Measurements from ENCODE around the gene DHRS7B.
"Not testable (repeated sequence)": the region's sequence is repeated elsewhere in the genome, so short reads cannot be mapped to it uniquely, and the experiment has no call there.

The DHRS7B gene

DNA sequence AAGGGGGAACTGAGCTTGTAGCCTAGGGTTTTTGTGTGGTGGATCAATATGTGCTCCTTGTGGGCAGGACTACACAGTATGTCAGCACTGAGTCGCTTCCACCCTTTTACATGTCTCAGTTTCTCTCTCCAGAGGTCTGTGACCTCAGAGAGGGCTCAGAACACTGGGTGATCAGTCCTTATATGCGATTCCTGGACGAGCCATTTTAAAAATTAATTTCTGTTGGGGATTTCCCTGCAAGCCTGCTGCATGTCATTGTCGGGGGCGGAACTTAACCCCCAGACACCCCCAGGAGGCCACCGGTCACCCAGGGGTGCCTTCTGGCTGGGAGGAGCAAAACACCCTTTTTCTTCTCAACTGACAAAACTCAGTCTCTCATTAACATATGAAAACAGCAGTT, 14.1 kb downstream of the DHRS7B start:
- no peak overlapping the region for H3K4me3 ChIP-seq (ENCODE audit: severe bottlenecking)
- no peaks in the 10 kb centered on the region for H3K27me3 ChIP-seq (ENCODE audit: insufficient read depth, poor library complexity, severe bottlenecking)
- H3K27ac ChIP-seq (ENCODE audit: poor library complexity, severe bottlenecking), result no peak overlapping the region
- peaks cover 11% of the 10 kb centered on the region for H3K9me3 ChIP-seq (ENCODE audit: severe bottlenecking)
- TF ChIP-seq, protein P1, sequence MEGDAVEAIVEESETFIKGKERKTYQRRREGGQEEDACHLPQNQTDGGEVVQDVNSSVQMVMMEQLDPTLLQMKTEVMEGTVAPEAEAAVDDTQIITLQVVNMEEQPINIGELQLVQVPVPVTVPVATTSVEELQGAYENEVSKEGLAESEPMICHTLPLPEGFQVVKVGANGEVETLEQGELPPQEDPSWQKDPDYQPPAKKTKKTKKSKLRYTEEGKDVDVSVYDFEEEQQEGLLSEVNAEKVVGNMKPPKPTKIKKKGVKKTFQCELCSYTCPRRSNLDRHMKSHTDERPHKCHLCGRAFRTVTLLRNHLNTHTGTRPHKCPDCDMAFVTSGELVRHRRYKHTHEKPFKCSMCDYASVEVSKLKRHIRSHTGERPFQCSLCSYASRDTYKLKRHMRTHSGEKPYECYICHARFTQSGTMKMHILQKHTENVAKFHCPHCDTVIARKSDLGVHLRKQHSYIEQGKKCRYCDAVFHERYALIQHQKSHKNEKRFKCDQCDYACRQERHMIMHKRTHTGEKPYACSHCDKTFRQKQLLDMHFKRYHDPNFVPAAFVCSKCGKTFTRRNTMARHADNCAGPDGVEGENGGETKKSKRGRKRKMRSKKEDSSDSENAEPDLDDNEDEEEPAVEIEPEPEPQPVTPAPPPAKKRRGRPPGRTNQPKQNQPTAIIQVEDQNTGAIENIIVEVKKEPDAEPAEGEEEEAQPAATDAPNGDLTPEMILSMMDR (IDR thresholded peaks at IDR 0.05; ENCODE audit: poor library complexity, severe bottlenecking), result no peak
- DNase-seq (ENCODE audit: low spot score) (no peak), ATAC-seq (ENCODE audit: low read depth) (no peak)
- H3K4me1 ChIP-seq (ENCODE audit: insufficient read depth, poor library complexity, severe bottlenecking), result no peaks in the 10 kb centered on the region
- H3K36me3 ChIP-seq (ENCODE audit: low read depth), result peaks cover 8% of the 10 kb centered on the region

DNA sequence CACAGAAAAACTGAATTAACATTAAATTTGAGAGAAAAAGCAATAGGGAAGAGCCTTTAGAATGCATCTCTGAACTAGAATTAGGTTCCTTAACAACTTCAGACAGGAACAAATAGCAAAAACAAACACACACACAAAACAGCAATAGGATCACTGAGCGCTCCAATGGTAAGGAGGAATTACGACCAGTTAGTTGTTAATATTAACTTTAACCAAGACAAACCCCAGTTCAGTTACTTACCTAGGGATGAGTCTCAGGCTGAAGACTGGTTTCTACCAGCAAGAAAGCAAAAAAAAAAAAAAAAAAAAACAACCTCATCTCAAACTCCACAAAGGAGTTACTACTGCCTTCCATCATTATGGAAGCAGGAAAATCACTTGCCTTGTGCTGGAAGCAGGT, 14.6 kb downstream of the DHRS7B start:
- no peaks in the 10 kb centered on the region for H3K4me1 ChIP-seq (ENCODE audit: insufficient read depth, poor library complexity, severe bottlenecking)
- TF ChIP-seq, protein P1 (IDR thresholded peaks at IDR 0.05; ENCODE audit: poor library complexity, severe bottlenecking), result no peak
- no peak overlapping the region for H3K27ac ChIP-seq (ENCODE audit: poor library complexity, severe bottlenecking)

DNA sequence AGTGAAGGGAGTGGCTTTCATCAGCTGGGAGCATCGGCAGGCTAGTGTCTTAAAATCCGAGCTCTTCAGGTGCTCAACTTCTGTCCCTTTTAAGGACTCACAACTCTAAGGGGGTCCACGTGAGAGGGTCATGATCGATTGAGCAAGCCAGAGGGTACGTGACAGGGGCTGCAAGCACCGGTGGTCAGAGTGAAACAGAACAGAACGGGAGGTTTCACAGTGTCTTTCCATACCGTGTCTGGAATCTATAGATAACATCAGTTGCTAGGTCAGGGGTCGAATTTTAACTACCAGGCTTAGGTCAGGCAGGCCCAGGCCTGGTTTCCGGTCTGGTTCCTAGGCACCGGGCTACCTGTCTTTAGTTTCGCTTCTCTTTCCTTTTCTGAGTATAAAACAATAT, 15.3 kb downstream of the DHRS7B start:
- H3K27ac ChIP-seq (ENCODE audit: poor library complexity, severe bottlenecking); H3K36me3 ChIP-seq (ENCODE audit: low read depth); H3K4me3 ChIP-seq (ENCODE audit: severe bottlenecking); ATAC-seq (ENCODE audit: low read depth); DNase-seq (ENCODE audit: low spot score); H3K4me1 ChIP-seq (ENCODE audit: insufficient read depth, poor library complexity, severe bottlenecking); H3K27me3 ChIP-seq (ENCODE audit: insufficient read depth, poor library complexity, severe bottlenecking); H3K9me3 ChIP-seq (ENCODE audit: severe bottlenecking): not testable (repeated sequence)

More for the DNA sequence above, 14.6 kb downstream of the DHRS7B start:
- no peak overlapping the region for H3K4me3 ChIP-seq (ENCODE audit: severe bottlenecking)
- ATAC-seq (ENCODE audit: low read depth) (no peak), DNase-seq (ENCODE audit: low spot score) (no peak)
- H3K36me3 ChIP-seq (ENCODE audit: low read depth), result peaks cover 8% of the 10 kb centered on the region
- no peaks in the 10 kb centered on the region for H3K27me3 ChIP-seq (ENCODE audit: insufficient read depth, poor library complexity, severe bottlenecking)
- peaks cover 10% of the 10 kb centered on the region for H3K9me3 ChIP-seq (ENCODE audit: severe bottlenecking)

DNA sequence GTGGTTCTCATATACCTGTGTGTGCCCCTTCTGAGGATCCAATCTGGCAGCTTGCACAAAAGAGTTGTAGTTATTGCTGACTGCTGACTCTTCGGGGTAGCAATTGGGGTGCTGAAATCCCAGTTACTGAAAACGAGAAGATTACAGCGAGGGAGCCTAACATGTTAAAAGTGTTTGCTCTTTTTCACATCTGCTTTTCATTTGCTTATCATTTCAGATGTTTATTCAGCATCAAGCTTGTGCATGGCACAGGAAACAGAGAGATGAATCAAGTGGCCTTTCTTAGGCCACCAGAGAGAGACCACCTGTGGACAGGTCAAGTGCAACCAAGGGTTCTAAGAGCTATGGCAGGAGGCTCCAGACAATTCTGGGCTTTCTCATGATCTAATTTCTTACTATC, 16.9 kb downstream of the DHRS7B start:
- no peak overlapping the region for H3K27ac ChIP-seq (ENCODE audit: poor library complexity, severe bottlenecking)

DNA sequence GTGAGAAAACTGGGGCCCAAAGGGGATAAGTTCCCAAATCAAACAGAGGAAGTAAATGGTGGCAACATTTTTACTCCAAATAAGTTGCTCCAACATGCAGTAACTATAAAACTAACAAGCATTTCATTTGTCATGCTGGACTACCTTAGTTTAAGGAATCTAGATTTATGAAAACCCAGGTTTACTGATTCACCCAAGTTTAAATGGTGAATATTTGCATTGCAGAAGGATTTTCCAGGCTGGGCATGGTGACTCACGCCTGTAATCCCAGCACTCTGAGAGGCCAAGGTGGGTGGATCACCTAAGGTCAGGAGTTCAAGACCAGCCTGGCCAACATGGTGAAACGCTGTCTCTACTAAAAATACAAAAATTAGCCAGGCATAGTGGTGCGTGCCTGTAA, 17.5 kb downstream of the DHRS7B start:
- H3K4me3 ChIP-seq (ENCODE audit: severe bottlenecking); H3K9me3 ChIP-seq (ENCODE audit: severe bottlenecking); H3K27ac ChIP-seq (ENCODE audit: poor library complexity, severe bottlenecking); ATAC-seq (ENCODE audit: low read depth); H3K27me3 ChIP-seq (ENCODE audit: insufficient read depth, poor library complexity, severe bottlenecking); H3K4me1 ChIP-seq (ENCODE audit: insufficient read depth, poor library complexity, severe bottlenecking); DNase-seq (ENCODE audit: low spot score); H3K36me3 ChIP-seq (ENCODE audit: low read depth): not testable (repeated sequence)

More for the DNA sequence above, 16.9 kb downstream of the DHRS7B start:
- DNase-seq (ENCODE audit: low spot score) (no peak), ATAC-seq (ENCODE audit: low read depth) (no peak)
- no peaks in the 10 kb centered on the region for H3K4me1 ChIP-seq (ENCODE audit: insufficient read depth, poor library complexity, severe bottlenecking)
- TF ChIP-seq, protein P1 (IDR thresholded peaks at IDR 0.05; ENCODE audit: poor library complexity, severe bottlenecking), result no peak
- no peaks in the 10 kb centered on the region for H3K27me3 ChIP-seq (ENCODE audit: insufficient read depth, poor library complexity, severe bottlenecking)
- H3K36me3 ChIP-seq (ENCODE audit: low read depth), result peaks cover 8% of the 10 kb centered on the region
- no peak overlapping the region for H3K4me3 ChIP-seq (ENCODE audit: severe bottlenecking)
- no peaks in the 10 kb centered on the region for H3K9me3 ChIP-seq (ENCODE audit: severe bottlenecking)

DNA sequence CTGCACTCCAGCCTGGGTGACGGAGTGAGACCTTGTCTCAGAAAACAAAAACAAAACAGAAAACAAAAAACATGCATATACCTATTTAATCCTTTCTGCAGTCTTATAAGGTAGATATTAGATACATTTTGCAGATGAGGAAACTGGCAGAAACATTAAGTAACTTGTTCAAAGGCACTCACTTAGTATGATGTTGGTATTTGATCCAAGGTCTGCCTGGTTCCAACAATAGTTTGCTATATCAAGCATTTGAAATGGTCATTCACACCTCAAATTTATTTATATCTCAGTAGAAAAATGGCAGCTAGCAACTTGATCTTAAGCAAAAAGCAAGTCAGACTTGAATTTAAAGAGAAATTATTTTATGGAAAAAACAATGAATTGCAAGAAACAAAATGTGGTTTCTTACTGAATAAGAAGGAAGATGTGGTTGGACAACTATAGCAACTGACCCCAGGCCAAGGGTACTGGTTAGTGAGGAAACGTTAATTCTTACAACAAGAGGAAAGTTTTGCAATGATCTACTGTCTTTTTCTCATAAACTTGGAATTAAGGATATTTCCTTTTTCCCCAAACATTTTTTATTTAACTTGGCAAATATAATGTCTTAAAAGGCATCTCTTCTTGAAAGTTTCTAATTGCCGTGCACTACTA, 19.7 kb downstream of the DHRS7B start:
- H3K9me3 ChIP-seq (ENCODE audit: severe bottlenecking), result no peaks in the 10 kb centered on the region
- H3K36me3 ChIP-seq (ENCODE audit: low read depth), result peaks cover 8% of the 10 kb centered on the region
- no peaks in the 10 kb centered on the region for H3K4me1 ChIP-seq (ENCODE audit: insufficient read depth, poor library complexity, severe bottlenecking)
- DNase-seq (ENCODE audit: low spot score) (no peak), ATAC-seq (ENCODE audit: low read depth) (no peak)
- no peaks in the 10 kb centered on the region for H3K27me3 ChIP-seq (ENCODE audit: insufficient read depth, poor library complexity, severe bottlenecking)
- no peak overlapping the region for H3K27ac ChIP-seq (ENCODE audit: poor library complexity, severe bottlenecking)
- TF ChIP-seq, protein P1 (IDR thresholded peaks at IDR 0.05; ENCODE audit: poor library complexity, severe bottlenecking), result no peak
- no peak overlapping the region for H3K4me3 ChIP-seq (ENCODE audit: severe bottlenecking)

All from RWPE2 (cell line).